Stimulated activated CD4-positive, alpha-beta T cell treated with anti-CD3 and anti-CD28 coated beads, Interleukin-2, amount 100 ng/mL, for 4 hours (primary cell): Measurements from ENCODE around the gene MRPS5.
"Not testable (repeated sequence)": the region's sequence is repeated elsewhere in the genome, so short reads cannot be mapped to it uniquely, and the experiment has no call there.

Experiments
- DNase-seq: peaks from one replicate; pipeline ENCODE4 v3.0.0-alpha.2; 2020; ENCODE audit warnings: low read depth

Gene MRPS5

DNA sequence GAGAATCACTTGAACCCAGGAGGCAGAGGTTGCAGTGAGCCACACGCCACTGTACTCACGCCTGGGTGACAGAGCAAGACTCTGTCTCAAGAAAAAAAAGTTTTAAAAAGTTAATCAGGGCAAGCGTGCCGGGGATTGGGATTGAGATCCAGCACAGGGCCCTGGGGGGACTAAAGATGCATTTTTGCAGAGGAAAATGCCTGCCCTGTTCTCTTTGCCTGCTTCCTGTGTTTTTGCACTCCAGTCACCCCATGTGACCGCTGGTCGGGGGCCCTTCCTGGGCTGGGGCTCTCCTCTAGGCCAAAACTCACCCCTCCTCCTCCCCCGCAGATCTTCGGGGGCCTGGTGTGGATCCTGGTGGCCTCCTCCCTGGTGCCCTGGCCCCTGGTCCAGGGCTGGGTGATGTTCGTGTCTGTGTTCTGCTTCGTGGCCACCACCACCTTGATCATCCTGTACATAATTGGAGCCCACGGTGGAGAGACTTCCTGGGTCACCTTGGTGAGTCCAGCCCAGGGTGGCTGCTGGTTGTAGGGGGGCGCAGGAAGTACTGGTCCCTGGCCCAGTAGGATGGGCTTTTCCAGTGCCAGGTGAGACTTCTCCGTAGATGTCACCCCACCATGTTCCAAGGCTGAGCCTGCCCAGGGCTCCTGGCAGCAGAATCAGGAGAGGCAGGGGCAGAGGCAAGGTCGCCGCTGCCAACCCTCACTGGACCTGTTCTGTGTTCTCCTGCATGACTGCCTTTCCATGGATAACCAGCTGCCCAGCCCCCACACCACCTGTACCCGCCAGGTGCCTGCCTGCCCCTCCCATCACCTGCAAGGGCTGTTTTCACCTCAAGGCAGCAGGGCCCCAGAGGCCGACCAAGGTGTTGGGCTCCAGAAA is 73.7 kb downstream of the MRPS5 start:
- DNase-seq, result no peak

DNA sequence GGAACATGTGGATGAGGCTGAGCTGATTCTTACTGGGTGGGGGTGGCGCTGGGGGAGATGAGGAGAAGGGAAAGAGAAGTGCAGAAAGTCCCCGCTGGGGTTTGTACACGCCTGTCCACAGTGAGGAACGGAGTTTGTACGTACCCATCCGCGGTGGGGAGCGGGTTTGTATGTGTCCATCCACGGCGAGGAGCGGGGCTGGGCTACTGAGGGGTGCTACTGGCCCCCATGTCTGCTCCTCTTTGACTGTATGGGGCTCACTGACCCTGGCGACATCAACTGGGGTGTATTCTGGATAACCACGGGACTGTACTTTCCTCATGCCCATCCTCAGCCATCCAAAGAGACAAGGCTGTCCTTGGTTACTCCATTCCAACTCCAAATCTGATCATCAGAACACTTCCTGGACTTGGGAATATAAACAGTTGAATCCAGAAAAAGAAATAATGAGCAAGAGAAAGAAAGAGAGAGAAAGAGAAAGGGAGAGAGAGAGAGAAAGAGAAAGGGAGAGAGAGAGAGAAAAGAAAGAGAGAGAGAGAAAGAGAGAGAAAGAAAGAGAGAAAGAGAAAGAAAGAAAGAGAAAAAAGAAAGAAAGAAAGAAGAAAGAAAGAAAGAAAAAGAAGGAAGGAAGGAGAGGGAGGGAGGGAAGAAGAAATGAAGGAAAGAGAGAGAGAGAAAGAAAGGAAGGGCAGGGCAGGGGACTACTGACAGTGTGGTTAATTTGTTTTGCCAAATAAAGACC is 75.1 kb downstream of the MRPS5 start:
- no peak for DNase-seq

DNA sequence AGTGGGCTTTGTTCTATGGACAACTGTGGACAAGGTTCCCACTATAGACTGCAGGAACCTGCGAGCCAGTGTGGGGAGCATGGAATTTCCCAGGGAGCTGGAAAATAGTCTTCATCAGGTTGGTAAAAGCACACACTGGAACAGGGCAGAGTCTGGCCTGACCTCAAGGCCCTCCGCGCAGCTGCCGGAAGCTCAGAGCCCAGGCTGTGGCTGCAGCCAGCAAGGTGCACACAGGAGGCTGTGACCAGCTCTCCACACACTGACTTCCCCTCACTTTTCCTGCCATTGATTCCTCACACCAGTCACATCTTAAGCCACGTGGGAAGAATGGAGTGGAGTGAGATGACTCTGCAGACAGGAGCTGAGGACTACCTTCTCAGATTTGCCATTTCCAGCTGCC is 77.0 kb downstream of the MRPS5 start:
- DNase-seq, result no peak

DNA sequence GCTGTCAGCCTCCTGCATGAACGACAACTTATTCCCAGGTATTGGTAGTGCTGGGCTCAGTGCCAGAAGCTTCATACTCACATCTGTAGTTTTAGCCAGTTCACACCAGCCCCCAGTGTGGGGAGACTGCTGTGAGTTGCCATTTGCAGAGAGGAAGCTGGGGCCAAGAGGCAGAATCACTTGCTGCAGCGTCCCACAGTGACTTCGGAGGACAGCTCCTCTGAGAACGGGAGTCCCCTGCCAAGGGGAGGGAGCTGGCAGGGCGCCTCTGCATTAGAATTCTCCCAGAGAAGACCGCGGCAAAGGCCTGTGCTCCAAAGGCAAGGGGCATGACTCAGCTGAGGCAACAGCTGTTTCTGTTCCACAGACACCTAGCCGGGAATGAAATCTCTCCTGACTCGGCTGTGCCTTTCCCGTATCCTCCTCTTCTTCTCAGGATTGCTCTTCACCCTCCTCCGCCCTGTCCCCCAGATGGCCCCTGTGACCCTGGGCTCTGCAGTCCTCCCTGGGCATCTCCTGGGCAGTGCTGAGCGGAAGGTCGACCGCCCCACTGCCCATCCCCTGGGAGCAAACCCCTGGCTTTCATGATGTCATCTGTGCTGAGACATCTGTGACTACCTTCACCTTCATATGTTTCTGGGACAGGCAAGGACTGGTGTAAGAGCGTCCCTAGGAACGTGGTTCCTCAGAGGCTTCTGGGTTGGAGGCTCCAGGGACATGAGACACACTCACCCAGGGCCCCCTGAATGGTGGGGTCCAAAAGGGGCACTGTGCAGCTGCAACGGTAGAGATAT is 78.1 kb downstream of the MRPS5 start:
- no peak for DNase-seq

DNA sequence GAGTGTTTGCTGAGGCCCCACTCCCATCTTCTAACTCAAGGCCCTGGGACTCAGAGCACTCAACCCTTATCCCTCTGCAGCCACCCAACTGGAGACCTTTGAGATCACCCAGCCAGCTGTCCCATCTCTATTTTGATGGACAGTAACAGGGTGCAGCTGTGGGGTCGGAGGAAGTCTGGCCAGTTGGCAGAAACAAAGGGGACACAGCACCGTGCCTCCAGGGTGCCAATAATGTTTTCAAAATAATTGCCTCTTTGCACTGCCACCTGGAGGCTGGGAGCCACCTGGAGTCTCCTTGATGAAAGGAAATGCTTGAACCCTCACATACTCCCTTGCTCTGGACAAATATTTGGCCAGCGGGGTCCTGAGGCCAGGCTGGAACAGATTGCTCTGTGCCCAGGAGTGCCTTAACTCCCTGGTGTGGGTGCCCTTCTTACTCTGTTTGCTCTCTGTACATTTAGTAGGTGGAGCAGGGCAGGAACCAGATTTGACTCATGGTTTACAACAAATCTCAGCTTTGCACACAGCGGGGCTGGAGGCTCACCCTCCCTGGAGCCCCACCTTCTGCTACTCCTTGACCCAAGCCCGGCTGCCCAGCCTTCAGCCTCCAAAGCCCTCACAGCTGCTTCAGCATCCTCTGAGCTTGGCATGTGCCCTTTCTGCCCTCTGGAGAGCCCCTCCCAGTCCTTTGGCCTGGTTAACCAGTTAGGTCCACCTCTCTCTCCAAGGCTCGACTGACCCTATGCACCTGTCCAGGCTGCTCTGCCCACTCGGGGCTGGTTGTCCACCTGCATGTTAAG is 78.9 kb downstream of the MRPS5 start:
- no peak for DNase-seq

DNA sequence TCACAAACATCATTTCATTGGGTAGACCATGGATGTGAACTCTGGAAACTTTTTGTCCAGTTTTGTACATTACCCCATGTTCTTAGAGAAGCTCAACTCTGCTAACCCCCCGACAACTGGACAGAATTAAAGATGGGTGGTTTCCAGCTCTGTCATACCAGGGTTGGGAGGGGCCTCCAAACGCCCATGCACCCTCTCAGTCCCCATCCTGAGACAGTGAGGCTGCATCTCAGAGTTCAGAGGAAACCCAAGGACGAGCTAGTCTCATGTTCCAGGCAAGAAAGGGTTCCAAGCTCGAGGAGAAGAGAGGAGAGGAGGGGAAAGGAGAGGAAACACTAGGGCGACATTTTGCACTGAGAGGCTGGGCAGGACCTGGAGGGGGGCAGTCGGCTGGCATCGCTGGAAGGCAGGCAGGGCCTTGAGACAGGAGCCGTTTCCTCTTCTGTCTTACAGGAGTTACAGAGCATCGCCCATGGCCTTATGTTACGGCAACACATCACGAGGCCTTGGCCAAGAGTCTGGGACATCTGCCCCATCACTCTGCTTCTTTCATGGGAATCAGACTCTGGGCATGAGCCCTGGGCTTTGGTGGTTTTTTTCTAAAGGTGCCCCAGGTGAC is 79.7 kb downstream of the MRPS5 start:
- DNase-seq, result no peak

DNA sequence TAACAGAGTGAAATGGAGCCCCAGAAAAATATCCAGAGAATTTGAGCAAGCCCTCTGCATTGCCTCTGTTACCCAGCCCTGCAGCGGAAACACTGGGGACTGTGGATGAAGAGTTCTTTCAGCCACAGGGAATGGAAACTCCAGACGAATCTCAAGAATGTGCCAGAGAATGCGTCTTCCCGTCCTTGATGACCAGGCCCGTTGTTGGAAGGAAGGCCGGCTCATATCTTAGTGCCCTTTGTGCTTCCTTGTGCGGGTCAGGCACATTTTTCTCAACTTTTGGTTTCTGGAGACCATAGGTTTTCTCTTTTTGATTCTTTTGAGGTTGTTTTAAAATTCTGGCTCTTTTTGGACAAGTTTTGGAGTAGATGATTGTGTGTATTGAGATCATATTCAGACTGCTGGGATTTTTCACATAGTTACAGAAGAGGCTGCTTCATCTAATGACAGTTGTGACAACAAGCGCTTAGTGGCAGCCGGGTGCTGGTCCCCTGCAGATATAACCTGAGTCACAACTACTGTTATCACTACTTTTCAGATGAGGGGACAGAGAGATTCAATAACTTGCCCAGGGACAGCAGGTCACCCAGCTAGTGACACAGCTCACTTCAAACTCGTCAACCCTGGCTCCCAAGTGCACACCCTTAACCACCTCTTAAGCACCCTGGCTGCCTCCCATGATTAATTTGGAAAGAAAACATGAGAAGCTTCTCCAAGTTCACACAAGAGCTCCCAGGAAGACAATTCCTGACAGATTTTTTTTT is 80.4 kb downstream of the MRPS5 start:
- no peak for DNase-seq

DNA sequence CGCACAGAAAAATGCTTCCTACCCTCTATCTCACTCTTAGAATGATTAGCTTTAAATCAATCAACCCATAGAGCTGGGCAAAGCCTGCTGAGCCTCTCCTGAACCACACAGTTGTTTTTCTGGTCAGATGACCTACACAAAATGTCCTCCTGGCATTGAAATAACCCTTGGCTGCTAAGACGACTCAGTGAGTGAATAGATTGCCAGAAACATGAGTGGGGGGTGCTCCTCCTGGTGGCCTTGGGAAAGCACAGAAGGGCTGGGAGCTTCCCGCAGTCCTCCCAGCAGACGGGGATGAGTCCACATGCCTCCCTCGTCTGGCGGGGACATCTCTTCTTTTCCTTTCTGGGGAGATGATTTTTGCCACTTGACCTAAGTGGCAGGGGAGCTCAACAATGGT is 81.2 kb downstream of the MRPS5 start:
- no peak for DNase-seq

DNA sequence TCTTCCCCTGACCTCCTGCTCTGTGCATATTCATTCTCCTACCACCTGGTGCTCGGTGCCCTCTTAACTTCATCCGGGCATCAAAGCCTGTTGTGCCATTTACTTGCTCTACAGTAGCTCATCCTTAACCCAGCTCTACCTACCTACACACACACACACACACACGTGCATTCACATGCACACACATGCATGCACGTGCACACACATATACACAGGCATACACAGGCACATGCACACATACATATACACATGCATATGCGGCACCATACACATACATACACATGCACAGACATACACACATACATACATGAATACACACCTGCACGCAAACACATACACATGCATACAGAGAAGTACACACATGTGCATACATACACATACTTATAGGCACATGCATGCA is 81.6 kb downstream of the MRPS5 start:
- no peak for DNase-seq

DNA sequence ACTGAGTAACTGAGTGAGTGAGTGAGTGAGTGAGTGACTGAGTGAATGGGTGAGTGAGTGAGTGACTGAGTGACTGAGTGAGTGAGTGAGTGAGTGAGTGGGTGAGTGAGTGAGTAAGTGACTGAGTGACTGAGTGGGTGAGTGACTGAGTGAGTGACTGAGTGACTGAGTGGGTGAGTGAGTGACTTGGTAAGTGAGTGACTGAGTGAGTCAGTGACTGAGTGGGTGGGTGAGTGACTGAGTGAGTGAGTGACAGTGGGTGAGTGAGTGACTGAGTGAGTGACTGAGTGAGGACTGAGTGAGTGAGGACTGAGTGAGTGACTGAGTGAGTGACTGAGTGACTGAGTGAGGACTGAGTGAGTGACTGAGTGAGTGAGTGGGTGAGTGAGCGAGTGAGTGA is 82.2 kb downstream of the MRPS5 start:
- DNase-seq, result peak; percentile 51

DNA sequence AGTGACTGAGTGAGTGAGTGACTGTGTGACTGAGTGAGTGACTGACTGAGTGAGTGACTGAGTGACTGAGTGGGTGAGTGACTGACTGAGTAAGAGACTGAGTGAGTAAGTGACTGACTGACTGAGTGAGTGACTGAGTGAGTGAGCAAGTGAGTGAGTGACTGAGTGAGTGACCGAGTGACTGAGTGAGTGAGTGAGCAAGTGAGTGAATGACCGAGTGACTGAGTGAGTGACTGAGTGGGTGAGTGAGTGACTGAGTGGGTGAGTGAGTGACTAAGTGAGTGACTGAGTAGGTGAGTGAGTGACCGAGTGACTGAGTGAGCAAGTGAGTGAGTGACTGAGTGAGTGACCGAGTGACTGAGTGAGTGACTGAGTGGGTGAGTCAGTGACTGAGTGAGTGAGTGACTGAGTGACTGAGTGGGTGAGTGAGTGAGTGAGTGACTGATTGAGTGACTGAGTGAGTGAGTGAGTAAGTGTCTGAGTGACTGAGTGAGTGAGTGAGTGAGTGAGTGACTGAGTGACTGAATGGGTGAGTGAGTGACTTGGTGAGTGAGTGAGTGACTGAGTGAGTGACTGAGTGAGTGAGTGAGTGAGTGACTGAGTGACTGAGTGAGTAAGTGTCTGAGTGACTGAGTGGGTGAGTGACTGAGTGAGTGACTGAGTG is 82.8 kb downstream of the MRPS5 start:
- no peak for DNase-seq

DNA sequence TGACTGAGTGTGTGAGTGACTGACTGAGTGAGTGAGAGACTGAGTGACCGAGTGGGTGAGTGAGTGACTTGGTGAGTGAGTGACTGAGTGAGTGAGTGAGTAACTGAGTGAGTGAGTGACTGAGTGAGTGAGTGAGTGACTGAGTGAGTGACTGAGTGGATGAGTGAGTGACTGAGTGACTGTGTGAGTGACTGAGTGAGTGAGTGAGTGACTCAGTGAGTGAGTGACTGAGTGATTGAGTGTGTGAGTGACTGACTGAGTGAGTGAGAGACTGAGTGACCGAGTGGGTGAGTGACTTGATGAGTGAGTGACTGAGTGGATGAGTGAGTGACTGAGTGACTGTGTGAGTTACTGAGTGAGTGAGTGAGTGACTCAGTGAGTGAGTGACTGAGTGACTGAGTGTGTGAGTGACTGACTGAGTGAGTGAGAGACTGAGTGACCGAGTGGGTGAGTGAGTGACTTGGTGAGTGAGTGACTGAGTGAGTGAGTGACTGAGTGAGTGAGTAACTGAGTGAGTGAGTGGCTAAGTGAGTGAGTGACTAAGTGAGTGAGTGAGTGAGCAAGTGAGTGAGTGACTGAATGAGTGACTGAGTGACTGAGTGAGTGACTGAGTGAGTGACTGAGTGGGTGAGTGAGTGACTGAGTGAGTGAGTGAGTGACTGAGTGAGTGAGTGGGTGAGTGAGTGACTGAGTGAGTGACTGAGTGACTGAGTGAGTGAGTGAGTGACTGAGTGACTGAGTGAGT is 83.6 kb downstream of the MRPS5 start:
- not testable (repeated sequence) for DNase-seq

DNA sequence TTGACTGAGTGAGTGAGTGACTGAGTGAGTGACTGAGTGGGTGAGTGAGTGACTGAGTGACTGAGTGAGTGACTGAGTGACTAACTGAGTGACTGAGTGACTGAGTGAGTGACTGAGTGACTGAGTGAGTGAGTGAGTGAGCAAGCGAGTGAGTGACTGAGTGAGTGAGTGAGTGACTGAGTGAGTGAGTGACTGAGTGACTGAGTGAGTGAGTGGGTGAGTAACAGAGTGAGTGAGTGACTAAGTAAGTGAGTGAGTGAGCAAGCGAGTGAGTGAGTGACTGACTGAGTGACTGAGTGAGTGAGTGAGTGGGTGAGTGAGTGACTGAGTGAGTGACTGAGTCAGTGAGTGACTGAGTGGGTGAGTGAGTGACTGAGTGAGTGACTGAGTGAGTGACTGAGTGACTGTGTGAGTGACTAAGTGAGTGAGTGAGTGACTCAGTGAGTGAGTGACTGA is 84.2 kb downstream of the MRPS5 start:
- no peak for DNase-seq

DNA sequence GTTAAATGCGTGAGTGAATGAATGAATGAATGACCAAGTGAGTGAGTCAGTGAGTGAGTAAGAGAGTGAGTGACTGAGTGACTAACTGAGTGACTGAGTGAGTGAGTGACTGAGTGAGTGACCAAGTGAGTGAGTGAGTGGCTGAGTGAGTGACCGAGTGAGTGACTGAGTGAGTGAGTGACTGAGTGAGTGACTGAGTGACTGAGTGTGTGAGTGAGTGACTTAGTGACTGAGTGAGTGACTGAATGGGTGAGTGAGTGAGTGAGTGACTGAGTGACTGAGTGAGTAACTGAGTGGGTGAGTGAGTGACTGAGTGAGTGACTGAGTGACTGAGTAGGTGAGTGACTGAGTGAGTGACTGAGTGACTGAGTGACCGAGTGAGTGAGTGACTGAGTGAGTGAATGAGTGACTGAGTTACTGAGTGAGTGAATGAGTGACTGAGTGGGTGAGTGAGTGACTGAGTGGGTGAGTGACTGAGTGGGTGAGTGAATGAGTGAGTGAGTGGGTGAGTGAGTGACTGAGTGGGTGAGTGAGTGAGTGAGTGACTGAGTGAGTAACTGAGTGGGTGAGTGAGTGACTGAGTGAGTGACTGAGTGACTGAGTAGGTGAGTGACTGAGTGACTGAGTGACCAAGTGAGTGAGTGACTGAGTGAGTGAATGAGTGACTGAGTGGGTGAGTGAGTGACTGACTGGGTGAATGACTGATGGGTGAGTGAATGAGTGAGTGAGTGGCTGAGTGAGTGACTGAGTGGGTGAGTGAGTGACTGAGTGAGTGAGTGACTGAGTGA is 84.8 kb downstream of the MRPS5 start:
- no peak for DNase-seq
